HepG2 (cell line): ENCODE results near the gene SERPINB1. TPM values are rescaled to one million over a fixed set of nuclear protein-coding genes. Genes with fewer than 3 reads are reported as not detected.

Experiments used
- ATAC-seq: fragments of 200-7000 bp; cut with Tn5 transposase; 3 replicates; pipeline ENCODE4 v1.9.1; 2020; ENCODE audit warnings: mild to moderate bottlenecking, moderate library complexity
- BruUV-seq: library from RNA; stranded (reverse); fragments of 400-500 nt; replicated peaks from 2 replicates; lab custom pipeline; 2021; lab: Mats Ljungman, UMichigan
- CTCF ChIA-PET: fragments of 300-600 bp; formaldehyde crosslinking; extraction: SDS; loops from one replicate; lab custom pipeline; 2021; ENCODE audit warnings: low total read pairs, inconsistent platforms, low intra/inter-chr PET ratio; lab: Yijun Ruan, JAX
- POLR2A ChIA-PET: fragments of 350-600 bp; sonication (Branson Sonifier 250); formaldehyde crosslinking; loops from one replicate; lab custom pipeline; 2020; ENCODE audit warnings: antibody characterized with exemption, inconsistent platforms; lab: Yijun Ruan, JAX
- DNase-seq: peaks from one replicate; pipeline ENCODE4 v3.0.0-alpha.2; 2015; ENCODE audit warnings: low spot score
- FAIRE-seq: peaks from 3 replicates; lab custom pipeline; 2011; peaks lifted over from hg19 to GRCh38; lab: Jason Lieb, UNC
- H2AFZ ChIP-seq: one replicate; pipeline ENCODE4 v1.6.1; 2011; ENCODE audit warnings: low read length, inconsistent platforms
- H3K27ac ChIP-seq: fragments of 300-600 bp; 3 replicates; pipeline ENCODE4 v1.8.0; 2011; ENCODE audit warnings: mixed run types, mild to moderate bottlenecking, mixed read lengths, low read length, inconsistent platforms; ENCODE audit not compliant: insufficient read depth; ENCODE audit errors: extremely low read length
- H3K27me3 ChIP-seq, 2 experiments: fragments of 200-600 bp in 1 of 2; 2 replicates in 1 of 2; 3 replicates in 1 of 2; pipeline versions ENCODE4 v1.6.0 to v1.8.0; 2011; ENCODE audit warnings: low read length in 2 of 2, mild to moderate bottlenecking in 2 of 2, moderate library complexity in 2 of 2, inconsistent platforms in 1 of 2; ENCODE audit not compliant: insufficient read depth in 2 of 2, control insufficient read depth in 1 of 2
- H3K36me3 ChIP-seq, 2 experiments: fragments of 200-600 bp in 1 of 2; replicated peaks in 1 of 2; 2 replicates in 1 of 2; 3 replicates in 1 of 2; pipeline versions ENCODE4 v1.5.1 to v1.8.0; 2011; ENCODE audit warnings: low read length in 2 of 2, inconsistent platforms in 1 of 2; ENCODE audit not compliant: insufficient read depth in 2 of 2, control insufficient read depth in 1 of 2
- H3K4me1 ChIP-seq: 2 replicates; pipeline ENCODE4 v1.5.1; 2012; ENCODE audit warnings: low read length, inconsistent platforms; ENCODE audit not compliant: insufficient read depth
- H3K4me2 ChIP-seq: 2 replicates; pipeline ENCODE4 v1.6.0; 2011; ENCODE audit warnings: low read depth, low read length, inconsistent platforms
- H3K4me3 ChIP-seq, 3 experiments: fragments of 200-600 bp in 1 of 3; sonication (generic), shearing (Covaris generic) in 1 of 3; replicated peaks in 1 of 3; 2 replicates each; pipeline ENCODE4 v1.5.1; 2011 to 2016; ENCODE audit warnings: low read length in 3 of 3, inconsistent platforms in 2 of 3, low read depth in 2 of 3, mild to moderate bottlenecking in 2 of 3, control low read depth in 1 of 3, mixed read lengths in 1 of 3; ENCODE audit not compliant: insufficient read depth in 1 of 3
- H3K79me2 ChIP-seq: one replicate; pipeline ENCODE4 v1.6.1; 2011; ENCODE audit warnings: low read length, inconsistent platforms; ENCODE audit not compliant: insufficient read depth
- H3K9ac ChIP-seq: 2 replicates; pipeline ENCODE4 v1.6.0; 2011; ENCODE audit warnings: mild to moderate bottlenecking, low read depth, low read length, inconsistent platforms; ENCODE audit not compliant: insufficient read depth
- H3K9me3 ChIP-seq: 2 replicates; pipeline ENCODE4 v1.5.1; 2012; ENCODE audit warnings: mild to moderate bottlenecking, low read length
- H4K20me1 ChIP-seq: 2 replicates; pipeline ENCODE4 v1.6.0; 2011; ENCODE audit warnings: inconsistent platforms, mild to moderate bottlenecking, low read length, moderate library complexity; ENCODE audit not compliant: insufficient read depth
- ARNT2 ChIP-seq: sonication (generic); formaldehyde crosslinking; IDR thresholded peaks from 2 replicates; pipeline ENCODE4 v1.8.0; 2022; ENCODE audit warnings: mild to moderate bottlenecking, low read depth, missing genetic modification reagents, moderate library complexity
- ATAD3A ChIP-seq: sonication (generic); formaldehyde crosslinking; IDR thresholded peaks from 2 replicates; pipeline ENCODE4 v1.4.0; 2020; ENCODE audit warnings: missing genetic modification reagents
- GFI1 ChIP-seq: sonication (generic); formaldehyde crosslinking; IDR thresholded peaks from 2 replicates; pipeline ENCODE4 v1.5.0; 2020; ENCODE audit warnings: missing genetic modification reagents, mild to moderate bottlenecking, borderline replicate concordance
- U2AF2 ChIP-seq: fragments of 200-400 bp; formaldehyde crosslinking; IDR thresholded peaks from 2 replicates; pipeline ENCODE4 v1.6.1; 2017; ENCODE audit warnings: low read depth, mild to moderate bottlenecking, low read length
- ZBTB3 ChIP-seq: sonication (generic); formaldehyde crosslinking; IDR thresholded peaks from 2 replicates; pipeline ENCODE4 v1.4.0; 2020; ENCODE audit warnings: low read depth, mild to moderate bottlenecking, moderate library complexity, missing genetic modification reagents, borderline replicate concordance
- ZC3H4 ChIP-seq: sonication (generic); formaldehyde crosslinking; IDR thresholded peaks from 2 replicates; pipeline ENCODE4 v1.4.0; 2020; ENCODE audit warnings: missing genetic modification reagents, borderline replicate concordance
- ZNF616 ChIP-seq: sonication (generic); formaldehyde crosslinking; IDR thresholded peaks from 2 replicates; pipeline ENCODE4 v1.5.0; 2020; ENCODE audit warnings: low read depth, mild to moderate bottlenecking, missing genetic modification reagents
- in situ Hi-C: cut with HindIII; loops from 2 replicates; pipeline ENCODE4 v1.10.0; 2017; ENCODE audit warnings: low pct_unique_long_range_greater_than_20kb; ENCODE audit not compliant: extremely low pct_ligation_motif_present
- intact Hi-C: fragments of 100-400 bp; cut with micrococcal nuclease; formaldehyde crosslinking; loops from one replicate; pipeline ENCODE4 v1.10.0; 2022; ENCODE audit not compliant: unreplicated experiment
- polyA plus RNA-seq, 8 experiments: library from polyadenylated mRNA; depleted of rRNA in 3 of 8; stranded (reverse) in 7 of 8; unstranded in 1 of 8; fragments of >200 nt; fragmentation: Illumina TruSeq in 4 of 8; extraction: Trizol in 4 of 8; gene quantifications; 2 replicates each; pipeline versions ENCODE4 v1.2.1 to v1.2.3, GENCODE V29; 2011 to 2016; ENCODE audit warnings: low read depth in 4 of 8, missing spikeins in 1 of 8, mixed read lengths in 1 of 8; ENCODE audit not compliant: insufficient read depth in 1 of 8
- total RNA-seq, 5 experiments: library from RNA; depleted of rRNA; stranded (reverse); fragments of >200 nt; fragmentation: Illumina TruSeq; extraction: Trizol; gene quantifications; 2 replicates each; pipeline ENCODE4 v1.2.3, GENCODE V29; 2016; ENCODE audit warnings: low read depth in 1 of 5
- TF ChIP-seq, protein P1 (sequence below): IDR thresholded peaks from 2 replicates; pipeline ENCODE4 v1.6.1; 2016; ENCODE audit warnings: missing compliant biosample characterization, missing genetic modification reagents, borderline replicate concordance
- TF ChIP-seq, protein P2 (sequence below), 2 experiments: sonication (generic) in 1 of 2; formaldehyde crosslinking in 1 of 2; IDR thresholded peaks; 2 replicates each; pipeline versions ENCODE4 v1.4.0 to v1.6.1; 2016 to 2020; ENCODE audit warnings: borderline replicate concordance in 1 of 2, low read depth in 1 of 2, mild to moderate bottlenecking in 1 of 2, missing genetic modification reagents in 1 of 2

Gene SERPINB1
- total and polyA plus RNA-seq, 2 of the 13 experiments (the other 11 are each of a cell fraction or from before 2014, with no cell fraction given) = 41.4 to 60.5 TPM

DNA sequence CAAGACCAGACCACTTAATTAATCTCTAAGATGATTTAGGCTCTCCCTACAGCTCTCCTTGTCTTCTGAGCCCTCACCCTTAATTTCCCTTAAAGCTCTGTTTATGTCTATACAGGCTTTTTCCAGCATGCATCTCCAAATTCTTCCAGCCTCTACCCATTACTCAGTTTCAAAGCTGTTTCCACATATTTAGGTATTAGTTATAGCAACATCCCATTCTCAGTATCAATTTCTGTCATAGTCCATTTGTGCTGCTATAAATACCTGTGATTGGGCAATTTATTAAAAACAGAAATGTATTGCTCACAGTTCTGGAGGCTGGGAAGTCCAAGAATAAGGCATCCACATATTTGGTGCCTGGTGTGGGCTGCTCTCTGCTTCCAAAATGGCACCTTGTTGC, 2.3 kb upstream of the SERPINB1 start:
- Histone ChIP-seq H3K9ac (no peak overlapping the region), H4K20me1 (no peaks in the 10 kb centered on the region), H3K79me2 (peaks cover 11% of the 10 kb centered on the region), H3K4me2 (no peak overlapping the region), H3K27ac (no peak overlapping the region), H3K4me3 (no peak overlapping the region), H3K27me3 (no peaks in the 10 kb centered on the region), H2AFZ (no peak overlapping the region), H3K4me1 (peaks cover 59% of the 10 kb centered on the region), H3K36me3 (no peaks in the 10 kb centered on the region), H3K9me3 (no peaks in the 10 kb centered on the region)
- in situ Hi-C loops (loop anchor here (5.0 kb wide), 2 partner anchors 47 to 68 kb away; no protein-coding TSS in a partner anchor), intact Hi-C loops (no loop called here)
- BruUV-seq = no TSS peak
- ATAC-seq (no peak), DNase-seq (no peak), FAIRE-seq (no peak)
- CTCF ChIA-PET = no interaction called here
- no peak for TF ChIP-seq ZBTB3 (CRISPR knock-in tag)
- no peak for TF ChIP-seq ARNT2 (CRISPR knock-in tag)
- TF ChIP-seq ZNF616 (CRISPR knock-in tag) = no peak
- no peak for TF ChIP-seq GFI1 (CRISPR knock-in tag)
- TF ChIP-seq, protein P1, sequence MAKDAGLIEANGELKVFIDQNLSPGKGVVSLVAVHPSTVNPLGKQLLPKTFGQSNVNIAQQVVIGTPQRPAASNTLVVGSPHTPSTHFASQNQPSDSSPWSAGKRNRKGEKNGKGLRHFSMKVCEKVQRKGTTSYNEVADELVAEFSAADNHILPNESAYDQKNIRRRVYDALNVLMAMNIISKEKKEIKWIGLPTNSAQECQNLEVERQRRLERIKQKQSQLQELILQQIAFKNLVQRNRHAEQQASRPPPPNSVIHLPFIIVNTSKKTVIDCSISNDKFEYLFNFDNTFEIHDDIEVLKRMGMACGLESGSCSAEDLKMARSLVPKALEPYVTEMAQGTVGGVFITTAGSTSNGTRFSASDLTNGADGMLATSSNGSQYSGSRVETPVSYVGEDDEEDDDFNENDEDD (CRISPR knock-in tag) = no peak
- no peak for TF ChIP-seq U2AF2
- TF ChIP-seq, protein P2, sequence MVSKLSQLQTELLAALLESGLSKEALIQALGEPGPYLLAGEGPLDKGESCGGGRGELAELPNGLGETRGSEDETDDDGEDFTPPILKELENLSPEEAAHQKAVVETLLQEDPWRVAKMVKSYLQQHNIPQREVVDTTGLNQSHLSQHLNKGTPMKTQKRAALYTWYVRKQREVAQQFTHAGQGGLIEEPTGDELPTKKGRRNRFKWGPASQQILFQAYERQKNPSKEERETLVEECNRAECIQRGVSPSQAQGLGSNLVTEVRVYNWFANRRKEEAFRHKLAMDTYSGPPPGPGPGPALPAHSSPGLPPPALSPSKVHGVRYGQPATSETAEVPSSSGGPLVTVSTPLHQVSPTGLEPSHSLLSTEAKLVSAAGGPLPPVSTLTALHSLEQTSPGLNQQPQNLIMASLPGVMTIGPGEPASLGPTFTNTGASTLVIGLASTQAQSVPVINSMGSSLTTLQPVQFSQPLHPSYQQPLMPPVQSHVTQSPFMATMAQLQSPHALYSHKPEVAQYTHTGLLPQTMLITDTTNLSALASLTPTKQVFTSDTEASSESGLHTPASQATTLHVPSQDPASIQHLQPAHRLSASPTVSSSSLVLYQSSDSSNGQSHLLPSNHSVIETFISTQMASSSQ (IDR thresholded peaks at IDR 0.05; ENCODE audit: low read depth) = no peak
- TF ChIP-seq, protein P2 (CRISPR knock-in tag; IDR thresholded peaks at IDR 0.05; ENCODE audit: borderline replicate concordance) = no peak
- TF ChIP-seq ZC3H4 (CRISPR knock-in tag) = no peak
- TF ChIP-seq ATAD3A (CRISPR knock-in tag) = no peak
- POLR2A ChIA-PET = no interaction called here
